ENCODE measurements around the gene CAMTA1.

- TF ChIP-seq TAF1 (conservative IDR thresholded peaks at IDR 0.05) (no peak), CTCF (IDR thresholded peaks at IDR 0.05; ENCODE audit: low read depth, low read length, missing input control) (no peak), REST (IDR thresholded peaks at IDR 0.05) (no peak), RAD21 (IDR thresholded peaks at IDR 0.05) (no peak), GABPA (IDR thresholded peaks at IDR 0.05 in 1 of 2, conservative IDR thresholded peaks at IDR 0.05 in 1 of 2) (no peak), SP1 (IDR thresholded peaks at IDR 0.05) (no peak), YY1 (IDR thresholded peaks at IDR 0.05) (no peak), ATF3 (IDR thresholded peaks at IDR 0.05) (no peak)
Observed at GRCh38 chr1:7705048-7705907, 920.0 kb downstream of the CAMTA1 start.

All from liver (tissue), 3 donors.